Esophagus (tissue), 2 donors: ENCODE results near the gene SH2B2. TPM values are rescaled to one million over a fixed set of nuclear protein-coding genes. Genes with fewer than 3 reads are reported as not detected.

Experiments used
- H3K27ac ChIP-seq, 2 donors: one replicate each; pipeline ENCODE4 v1.5.1; 2013; ENCODE audit warnings: low read depth in 2 of 2, mild to moderate bottlenecking in 2 of 2, inconsistent platforms in 1 of 2, low read length in 1 of 2, moderate library complexity in 1 of 2
- H3K27me3 ChIP-seq, 2 donors: one replicate each; pipeline ENCODE4 v1.6.1; 2013; ENCODE audit warnings: low read length in 2 of 2, control low read depth in 1 of 2, mild to moderate bottlenecking in 1 of 2; ENCODE audit not compliant: insufficient read depth in 2 of 2, control insufficient read depth in 1 of 2
- H3K36me3 ChIP-seq, 2 donors: one replicate each; pipeline ENCODE4 v1.6.1; 2013; ENCODE audit warnings: low read length in 1 of 2; ENCODE audit not compliant: control insufficient read depth in 2 of 2, insufficient read depth in 2 of 2
- H3K4me1 ChIP-seq, 2 donors: one replicate each; pipeline ENCODE4 v1.6.1; 2013; ENCODE audit warnings: low read length in 1 of 2; ENCODE audit not compliant: control insufficient read depth in 2 of 2, insufficient read depth in 2 of 2
- H3K4me3 ChIP-seq, 2 donors: one replicate each; pipeline ENCODE4 v1.5.1; 2013; ENCODE audit warnings: low read length in 2 of 2, mild to moderate bottlenecking in 2 of 2, low read depth in 1 of 2, moderate library complexity in 1 of 2
- H3K9me3 ChIP-seq, 2 donors: one replicate each; pipeline ENCODE4 v1.6.1; 2013; ENCODE audit warnings: mild to moderate bottlenecking in 2 of 2, low read depth in 1 of 2, low read length in 1 of 2, moderate library complexity in 1 of 2; ENCODE audit not compliant: control insufficient read depth in 2 of 2, insufficient read depth in 1 of 2
- WGBS, 2 donors: extraction: QIAGEN DNeasy Blood & Tissue Kit; methylation state at CpG; one replicate each; pipeline ENCODE4 v1.1.7; 2013; 5-methylcytosine and 5-hydroxymethylcytosine counted together
- polyA plus RNA-seq, 2 donors: library from polyadenylated mRNA; stranded (reverse); fragments of 200-250 nt; gene quantifications; one replicate each; pipeline ENCODE4 v1.2.3, GENCODE V29; 2013
- donor health status: healthy with polysubstance abuse.
- donor health status: Bipolar disorder and iron deficiency.

SH2B2 gene
- polyA plus RNA-seq, 2 donors = 1.0 to 1.4 TPM

GRCh38 chr7:102262546-102262945, 24.1 kb upstream of the SH2B2 start:
- Histone ChIP-seq H3K9me3 (no peaks in the 10 kb centered on the region), H3K36me3 (no peaks in the 10 kb centered on the region), H3K27ac (no peak overlapping the region), H3K4me1 (peaks cover 0 to 2% of the 10 kb centered on the region in 2 donors), H3K27me3 (no peaks in the 10 kb centered on the region), H3K4me3 (no peak overlapping the region)
- WGBS, 2 donors = 88 to 91% methylated on average over 13 of the region's 13 CpGs

- Histone ChIP-seq H3K4me1 (peaks cover 0 to 2% of the 10 kb centered on the region in 2 donors), H3K36me3 (no peaks in the 10 kb centered on the region), H3K27ac (no peak overlapping the region), H3K9me3 (no peaks in the 10 kb centered on the region), H3K27me3 (no peaks in the 10 kb centered on the region), H3K4me3 (no peak overlapping the region)
- 75 to 78% methylated on average over 13 of the region's 13 CpGs for whole genome bisulfite sequencing, 2 donors
Measured at GRCh38 chr7:102264367-102264891, 22.2 kb upstream of the SH2B2 start.

GRCh38 chr7:102266541-102266940, 20.1 kb upstream of the SH2B2 start:
- Histone ChIP-seq H3K4me3 (no peak overlapping the region), H3K9me3 (no peaks in the 10 kb centered on the region), H3K4me1 (peaks cover 0 to 2% of the 10 kb centered on the region in 2 donors), H3K36me3 (no peaks in the 10 kb centered on the region), H3K27ac (no peak overlapping the region), H3K27me3 (no peaks in the 10 kb centered on the region)
- 84 to 85% methylated on average over 14 of the region's 14 CpGs for WGBS, 2 donors

GRCh38 chr7:102268635-102269034, 18.0 kb upstream of the SH2B2 start:
- Histone ChIP-seq H3K4me1 (peaks cover 0 to 4% of the 10 kb centered on the region in 2 donors), H3K9me3 (no peaks in the 10 kb centered on the region), H3K36me3 (no peaks in the 10 kb centered on the region), H3K27ac (no peak overlapping the region), H3K4me3 (no peak overlapping the region), H3K27me3 (no peaks in the 10 kb centered on the region)
- 81 to 84% methylated on average over 7 to 10 of the region's 10 CpGs for WGBS, 2 donors

GRCh38 chr7:102270178-102270887, 16.3 kb upstream of the SH2B2 start:
- Histone ChIP-seq H3K9me3 (no peaks in the 10 kb centered on the region), H3K27ac (no peak overlapping the region), H3K4me1 (peaks cover 0 to 4% of the 10 kb centered on the region in 2 donors), H3K36me3 (no peaks in the 10 kb centered on the region), H3K27me3 (no peaks in the 10 kb centered on the region), H3K4me3 (no peak overlapping the region)
- 75 to 79% methylated on average over 13 of the region's 13 CpGs for WGBS, 2 donors

- no peaks in the 10 kb centered on the region for H3K27me3 ChIP-seq
- H3K27ac ChIP-seq = no peak overlapping the region
- H3K4me1 ChIP-seq = peaks cover 0 to 3% of the 10 kb centered on the region in 2 donors
- H3K9me3 ChIP-seq = no peaks in the 10 kb centered on the region
- no peaks in the 10 kb centered on the region for H3K36me3 ChIP-seq
- 94 to 95% methylated on average over 10 of the region's 10 CpGs for whole genome bisulfite sequencing, 2 donors
- no peak overlapping the region for H3K4me3 ChIP-seq
Measured at GRCh38 chr7:102271158-102271798, 15.4 kb upstream of the SH2B2 start.

GRCh38 chr7:102272075-102272916, 14.4 kb upstream of the SH2B2 start:
- no peaks in the 10 kb centered on the region for H3K27me3 ChIP-seq
- 41 to 43% methylated on average over 20 to 21 of the region's 21 CpGs for WGBS, 2 donors
- H3K27ac ChIP-seq = no peak overlapping the region
- H3K4me1 ChIP-seq = peaks cover 0 to 2% of the 10 kb centered on the region in 2 donors
- no peaks in the 10 kb centered on the region for H3K9me3 ChIP-seq
- no peak overlapping the region for H3K4me3 ChIP-seq
- no peaks in the 10 kb centered on the region for H3K36me3 ChIP-seq

- no peak overlapping the region for H3K4me3 ChIP-seq
- 85 to 86% methylated on average over 16 of the region's 16 CpGs for WGBS, 2 donors
- H3K36me3 ChIP-seq = no peaks in the 10 kb centered on the region
- H3K27me3 ChIP-seq = no peaks in the 10 kb centered on the region
- peaks cover 0 to 2% of the 10 kb centered on the region in 2 donors for H3K4me1 ChIP-seq
- H3K9me3 ChIP-seq = no peaks in the 10 kb centered on the region
- no peak overlapping the region for H3K27ac ChIP-seq
Measured at GRCh38 chr7:102272917-102273748, 13.5 kb upstream of the SH2B2 start.
